Breast epithelium (tissue), 3 donors: ENCODE measurements around the gene ELL.

Experiments used
- CTCF ChIP-seq, 3 donors: fragments of 450-650 bp; IDR thresholded peaks; one replicate each; pipeline ENCODE4 v1.5.1; 2016 to 2017; ENCODE audit warnings: antibody characterized with exemption in 3 of 3, mild to moderate bottlenecking in 3 of 3, moderate library complexity in 3 of 3
- POLR2A ChIP-seq: fragments of 450-650 bp; IDR thresholded peaks from one replicate; pipeline ENCODE4 v1.6.1; 2016; ENCODE audit warnings: antibody characterized with exemption, mild to moderate bottlenecking, moderate library complexity
- POLR2AphosphoS5 ChIP-seq, 3 donors: sonication (generic); formaldehyde crosslinking; IDR thresholded peaks; one replicate each; pipeline ENCODE4 v1.6.1; 2017; ENCODE audit warnings: antibody characterized with exemption in 3 of 3

DNA sequence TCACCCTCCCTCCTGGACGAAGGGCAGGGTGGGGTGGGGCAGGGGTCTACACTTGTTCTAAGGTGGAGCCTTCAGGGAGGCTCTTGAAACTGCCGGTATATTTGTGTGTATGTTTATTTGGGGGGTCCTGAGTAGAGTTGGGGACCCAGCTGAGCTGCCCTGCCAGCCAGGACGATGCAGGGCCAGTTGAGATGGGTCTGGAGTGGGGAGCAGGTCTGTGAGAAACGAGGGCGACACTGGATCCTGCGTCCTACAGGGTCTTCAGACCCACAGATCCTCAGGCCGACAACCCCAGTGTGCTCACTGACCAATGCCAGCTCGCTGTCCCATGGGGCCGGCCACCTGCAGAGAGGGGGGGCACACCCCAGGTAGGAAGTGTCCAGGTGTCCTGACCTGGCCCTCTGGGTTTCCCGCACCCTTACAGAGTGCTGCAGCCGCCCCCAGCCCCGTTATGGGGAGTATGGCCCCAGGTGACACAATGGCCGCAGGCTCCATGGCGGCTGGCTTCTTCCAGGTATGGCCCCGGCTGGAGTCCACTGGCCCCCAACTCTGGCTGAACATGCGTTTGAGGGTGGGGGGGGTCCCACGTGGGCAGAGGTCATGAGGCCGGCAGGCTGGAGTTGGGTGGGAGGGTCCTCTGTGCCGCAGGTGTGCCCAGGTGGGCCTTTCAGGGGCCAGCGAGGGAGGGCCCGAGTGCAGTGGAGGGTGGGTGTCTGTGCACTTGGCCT is 91.3 kb downstream of the ELL start:
- no peak for TF ChIP-seq POLR2A
- TF ChIP-seq CTCF (IDR thresholded peaks at IDR 0.05): no peak
- TF ChIP-seq POLR2AphosphoS5 (IDR thresholded peaks at IDR 0.05): no peak
